ENCODE measurements around the gene LCN10.
A peak's percentile ranks its signal among the peaks of the same experiment; 100 is the strongest.

- TF ChIP-seq SREBF2 (CRISPR knock-in tag; IDR thresholded peaks at IDR 0.05) (no peak), ZBTB1 (CRISPR knock-in tag; IDR thresholded peaks at IDR 0.05; ENCODE audit: borderline replicate concordance, low read depth) (no peak)
- TF ChIP-seq, protein P1, sequence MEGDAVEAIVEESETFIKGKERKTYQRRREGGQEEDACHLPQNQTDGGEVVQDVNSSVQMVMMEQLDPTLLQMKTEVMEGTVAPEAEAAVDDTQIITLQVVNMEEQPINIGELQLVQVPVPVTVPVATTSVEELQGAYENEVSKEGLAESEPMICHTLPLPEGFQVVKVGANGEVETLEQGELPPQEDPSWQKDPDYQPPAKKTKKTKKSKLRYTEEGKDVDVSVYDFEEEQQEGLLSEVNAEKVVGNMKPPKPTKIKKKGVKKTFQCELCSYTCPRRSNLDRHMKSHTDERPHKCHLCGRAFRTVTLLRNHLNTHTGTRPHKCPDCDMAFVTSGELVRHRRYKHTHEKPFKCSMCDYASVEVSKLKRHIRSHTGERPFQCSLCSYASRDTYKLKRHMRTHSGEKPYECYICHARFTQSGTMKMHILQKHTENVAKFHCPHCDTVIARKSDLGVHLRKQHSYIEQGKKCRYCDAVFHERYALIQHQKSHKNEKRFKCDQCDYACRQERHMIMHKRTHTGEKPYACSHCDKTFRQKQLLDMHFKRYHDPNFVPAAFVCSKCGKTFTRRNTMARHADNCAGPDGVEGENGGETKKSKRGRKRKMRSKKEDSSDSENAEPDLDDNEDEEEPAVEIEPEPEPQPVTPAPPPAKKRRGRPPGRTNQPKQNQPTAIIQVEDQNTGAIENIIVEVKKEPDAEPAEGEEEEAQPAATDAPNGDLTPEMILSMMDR (IDR thresholded peaks at IDR 0.05 in 2 of 3, conservative IDR thresholded peaks at IDR 0.05 in 1 of 3; ENCODE audit: insufficient read depth in 2 of 3, low read depth in 1 of 3, low read length in 3 of 3) = peak; percentile 61 to 80 (median 69)
Measured at GRCh38 chr9:136769710-136770191, 27.0 kb upstream of the LCN10 start.
